Naive thymus-derived CD8-positive, alpha-beta T cell (primary cell): ENCODE results near the gene PNMA6E. TPM values are rescaled to one million over a fixed set of nuclear protein-coding genes. Genes with fewer than 3 reads are reported as not detected.
A peak's percentile ranks its signal among the peaks of the same experiment; 100 is the strongest.

Experiments used
- ATAC-seq, 2 donors: fragments of 150-1000 bp; cut with Tn5 transposase in 1 of 2; sonication (Bioruptor Pico), chemical (Tn5 transposase) in 1 of 2; 1 replicate in 1 of 2; 2 replicates in 1 of 2; pipeline ENCODE4 v1.10.0; 2021; ENCODE audit warnings: mild to moderate bottlenecking in 2 of 2, moderate library complexity in 2 of 2
- POLR2A ChIA-PET: fragments of 350-600 bp; sonication (Branson Sonifier 250); formaldehyde crosslinking; loops from one replicate; lab custom pipeline; 2021; ENCODE audit warnings: antibody characterized with exemption; lab: Charles Lee
- DNase-seq, 10 donors: peaks; one replicate each; pipeline versions ENCODE4 v3.0.0 to v3.0.0-alpha.2; 2020 to 2022
- H3K27ac Mint-ChIP-seq, 10 donors: one replicate each; pipeline ENCODE4 v1.8.0; 2020 to 2022; ENCODE audit warnings: mild to moderate bottlenecking in 10 of 10, mixed read lengths in 10 of 10, moderate library complexity in 4 of 10, inconsistent platforms in 1 of 10
- H3K27me3 Mint-ChIP-seq, 5 donors: one replicate each; pipeline ENCODE4 v1.8.0; 2021 to 2022; ENCODE audit warnings: mixed read lengths in 5 of 5
- H3K36me3 Mint-ChIP-seq, 3 donors: one replicate each; pipeline ENCODE4 v1.8.0; 2020 to 2022; ENCODE audit warnings: mixed read lengths in 3 of 3, mild to moderate bottlenecking in 2 of 3, inconsistent platforms in 1 of 3
- H3K4me1 Mint-ChIP-seq, 4 donors: one replicate each; pipeline ENCODE4 v1.8.0; 2021 to 2022; ENCODE audit warnings: mixed read lengths in 4 of 4
- H3K4me3 Mint-ChIP-seq, 10 donors: one replicate each; pipeline ENCODE4 v1.8.0; 2020 to 2022; ENCODE audit warnings: mild to moderate bottlenecking in 10 of 10, mixed read lengths in 10 of 10, moderate library complexity in 6 of 10, inconsistent platforms in 1 of 10
- H3K9me3 Mint-ChIP-seq, 9 donors: one replicate each; pipeline ENCODE4 v1.8.0; 2020 to 2022; ENCODE audit warnings: mixed read lengths in 9 of 9, mild to moderate bottlenecking in 3 of 9, inconsistent platforms in 1 of 9, moderate library complexity in 1 of 9
- polyA plus RNA-seq, 3 donors: library from polyadenylated mRNA; unstranded; fragments of 300-500 nt; fragmentation: Illumina TruSeq; gene quantifications; one replicate each; pipeline ENCODE4 v1.2.3, GENCODE V29; 2021
- total RNA-seq, 8 experiments: library from RNA in 2 of 8; stranded (reverse) in 2 of 8; gene quantifications; one replicate each; pipeline ENCODE4 v1.2.3 and lab custom pipeline; 2021 to 2026

Gene PNMA6E
- total RNA-seq, result not detected
- not detected for polyA plus RNA-seq
- 0 to 0.15 (median 0) reads per million in 6 experiments for total RNA-seq (lab: John Stamatoyannopoulos, UW)

DNA sequence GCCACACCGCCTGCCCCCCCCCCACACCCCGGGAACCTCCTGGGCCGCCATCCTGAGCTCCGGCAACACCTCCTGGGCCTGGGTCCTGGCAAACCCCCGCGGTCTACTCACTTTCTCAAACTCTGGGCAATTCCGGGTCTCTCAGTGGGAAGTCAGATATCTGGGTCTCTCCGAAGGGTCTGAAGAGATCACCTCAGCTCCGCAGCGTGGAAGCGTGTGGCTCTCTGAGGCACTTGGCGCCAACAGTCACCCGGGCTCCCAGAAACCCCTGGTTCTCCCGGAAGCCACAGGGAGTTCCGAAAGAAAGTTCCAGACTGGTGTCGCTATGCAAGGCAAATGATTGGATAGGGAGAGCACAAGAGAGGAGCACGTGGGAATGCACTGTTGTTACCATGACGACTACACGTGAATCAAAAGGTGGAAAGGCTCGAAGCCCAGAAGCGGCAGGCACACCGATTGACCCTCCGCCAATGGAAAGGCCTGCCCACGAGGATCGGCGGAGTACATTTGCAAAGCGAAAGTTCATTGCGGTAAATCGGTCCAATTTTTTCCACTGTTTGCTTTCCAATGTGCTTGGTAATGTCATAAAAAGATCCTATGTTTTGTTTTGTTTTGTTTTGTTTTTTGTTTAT is at the start of gene PNMA6E:
Gene PNMA6E (minus strand): TSS at position 218 of the 632 bp plus-strand sequence. CDS start 2,501 bp downstream, outside the sequence.
- H3K4me3 Mint-ChIP-seq, result no peak within 1 kb of the TSS
- no peaks in the 10 kb centered on the region for H3K36me3 Mint-ChIP-seq
- H3K27me3 Mint-ChIP-seq, result no peaks in the 10 kb centered on the region
- DNase-seq, result no peak
- no peaks in the 10 kb centered on the region for H3K9me3 Mint-ChIP-seq
- POLR2A ChIA-PET, result no interaction called here
- ATAC-seq, result no peak
- peak within 1 kb of the TSS in 1 of 10 donors; percentile 43 for H3K27ac Mint-ChIP-seq
- no peaks in the 10 kb centered on the region for H3K4me1 Mint-ChIP-seq

DNA sequence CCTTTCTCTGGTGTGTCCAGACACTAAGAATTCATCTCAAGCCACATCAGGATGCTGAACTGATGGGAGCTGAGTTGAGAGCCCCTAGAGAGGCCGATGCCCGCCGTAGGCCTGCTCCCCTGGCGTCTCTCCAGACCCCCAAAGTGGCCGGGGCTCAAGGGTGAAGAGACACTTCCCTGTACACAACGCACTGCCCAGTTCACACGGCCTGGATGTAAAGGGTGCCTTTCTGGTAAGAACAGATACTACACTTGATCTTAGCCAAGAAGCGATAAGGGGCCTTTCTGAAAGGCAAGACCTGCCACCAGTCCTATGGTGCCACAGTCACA is 49.8 kb upstream of the PNMA6E start:
- Mint-ChIP-seq H3K9me3 (no peaks in the 10 kb centered on the region), H3K4me3 (no peak overlapping the region), H3K36me3 (peaks cover 0 to 33% (median 0%) of the 10 kb centered on the region in 3 donors)

DNA sequence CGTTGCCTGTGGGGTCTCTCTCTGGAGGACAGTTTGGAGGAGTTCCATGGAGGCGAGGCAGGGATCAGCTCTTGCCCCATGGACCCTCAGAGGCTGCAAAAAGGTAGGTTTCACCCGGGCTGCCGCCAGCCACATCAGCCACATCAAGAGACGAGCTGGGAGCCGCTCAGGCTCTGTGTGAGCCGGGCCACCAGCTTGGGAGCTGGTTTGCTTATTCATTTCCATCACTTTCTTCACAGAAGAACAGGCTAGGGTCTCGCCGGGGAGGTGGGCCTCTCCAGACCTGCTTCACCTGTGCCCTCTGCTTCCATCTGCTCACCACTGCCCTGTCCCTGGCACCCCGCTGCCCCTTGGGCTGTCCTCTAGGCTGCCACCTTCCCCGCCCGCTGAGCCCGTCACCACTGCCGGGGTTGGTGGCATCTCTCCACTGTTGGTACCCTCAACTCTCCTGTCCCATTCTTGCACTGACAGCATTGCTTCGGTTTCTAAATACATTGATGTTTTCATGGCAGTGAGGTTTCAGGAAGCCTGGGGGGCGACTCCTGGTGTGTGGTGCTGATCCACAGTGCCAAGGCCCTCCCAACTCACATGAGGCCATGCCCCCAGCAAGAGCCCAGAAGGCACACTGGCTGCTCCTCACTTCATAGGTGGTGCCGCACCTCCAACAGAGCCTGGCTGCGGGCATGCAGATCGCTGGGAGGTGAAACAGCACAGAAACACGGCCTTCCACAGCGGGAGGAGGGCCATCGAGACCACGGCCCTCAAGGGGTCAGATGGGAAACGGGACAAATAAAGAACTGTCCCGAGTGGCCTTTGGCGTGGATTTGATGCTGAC is 49.2 kb upstream of the PNMA6E start:
- H3K36me3 Mint-ChIP-seq, result peaks cover 0 to 33% (median 0%) of the 10 kb centered on the region in 3 donors
- no peaks in the 10 kb centered on the region for H3K4me1 Mint-ChIP-seq
- no peak overlapping the region for H3K4me3 Mint-ChIP-seq
- POLR2A ChIA-PET, result no interaction called here
- ATAC-seq (no peak), DNase-seq (no peak)
- peak overlapping the region in 1 of 10 donors; percentile 29 for H3K27ac Mint-ChIP-seq
- no peaks in the 10 kb centered on the region for H3K27me3 Mint-ChIP-seq
- H3K9me3 Mint-ChIP-seq, result no peaks in the 10 kb centered on the region

More for the DNA sequence above, 49.8 kb upstream of the PNMA6E start:
- Mint-ChIP-seq H3K27ac (peak overlapping the region in 1 of 10 donors; percentile 25), H3K4me1 (no peaks in the 10 kb centered on the region), H3K27me3 (no peaks in the 10 kb centered on the region)
- no peak for ATAC-seq
- no peak for DNase-seq
- POLR2A ChIA-PET, result no interaction called here

GRCh38 chrX:153449368-153450113 is 48.4 kb upstream of the PNMA6E start:
- H3K4me1 Mint-ChIP-seq, result no peaks in the 10 kb centered on the region
- ATAC-seq (no peak), DNase-seq (no peak)
- H3K9me3 Mint-ChIP-seq, result no peaks in the 10 kb centered on the region
- H3K27me3 Mint-ChIP-seq, result no peaks in the 10 kb centered on the region
- H3K36me3 Mint-ChIP-seq, result peaks cover 0 to 33% (median 0%) of the 10 kb centered on the region in 3 donors
- H3K27ac Mint-ChIP-seq, result peak overlapping the region in 2 of 10 donors; percentile 21 to 63
- H3K4me3 Mint-ChIP-seq, result no peak overlapping the region
- POLR2A ChIA-PET, result no interaction called here

DNA sequence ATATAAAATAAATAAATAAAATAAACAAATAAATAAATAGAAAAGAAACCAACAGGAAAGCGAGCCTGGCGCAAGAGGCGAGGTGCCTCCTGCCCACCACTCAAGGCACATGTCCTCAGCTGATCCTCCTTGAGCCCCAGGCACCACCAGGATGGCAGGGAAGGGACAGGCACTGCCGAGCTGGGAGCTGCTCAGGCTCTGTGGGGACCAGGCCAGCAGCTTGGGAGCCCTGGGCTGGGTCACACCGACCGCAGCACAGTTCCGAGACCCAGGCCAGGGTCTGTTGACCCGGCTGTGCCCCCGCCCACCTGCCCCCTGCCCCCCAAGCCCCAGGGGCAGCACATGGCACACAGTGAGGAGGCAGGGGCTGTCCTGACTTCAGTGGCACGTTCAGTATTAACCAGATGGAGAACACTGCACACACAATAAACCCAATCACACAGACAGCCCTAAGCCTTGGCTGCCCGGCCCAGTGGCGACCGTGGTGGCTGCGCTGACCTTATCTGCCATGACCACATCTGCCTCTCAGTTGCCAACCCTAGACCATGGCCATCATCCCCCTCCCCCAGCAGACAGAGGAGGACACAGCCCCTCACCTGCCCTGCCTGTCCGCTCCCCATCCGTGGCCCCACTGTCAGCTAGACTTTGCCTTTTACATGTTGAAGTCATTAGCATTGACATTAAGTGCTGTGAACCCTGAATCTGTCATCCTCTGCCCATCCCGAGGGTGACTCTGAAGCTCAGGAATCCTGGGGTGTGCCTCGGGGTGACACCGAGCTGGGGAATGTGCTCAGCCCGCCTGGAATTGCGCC is 47.6 kb upstream of the PNMA6E start:
- Mint-ChIP-seq H3K27me3 (no peaks in the 10 kb centered on the region), H3K36me3 (peaks cover 0 to 29% (median 0%) of the 10 kb centered on the region in 3 donors), H3K4me3 (no peak overlapping the region), H3K27ac (peak overlapping the region in 1 of 10 donors; percentile 21), H3K4me1 (no peaks in the 10 kb centered on the region), H3K9me3 (no peaks in the 10 kb centered on the region)
- DNase-seq, result no peak
- POLR2A ChIA-PET, result no interaction called here
- no peak for ATAC-seq

DNA sequence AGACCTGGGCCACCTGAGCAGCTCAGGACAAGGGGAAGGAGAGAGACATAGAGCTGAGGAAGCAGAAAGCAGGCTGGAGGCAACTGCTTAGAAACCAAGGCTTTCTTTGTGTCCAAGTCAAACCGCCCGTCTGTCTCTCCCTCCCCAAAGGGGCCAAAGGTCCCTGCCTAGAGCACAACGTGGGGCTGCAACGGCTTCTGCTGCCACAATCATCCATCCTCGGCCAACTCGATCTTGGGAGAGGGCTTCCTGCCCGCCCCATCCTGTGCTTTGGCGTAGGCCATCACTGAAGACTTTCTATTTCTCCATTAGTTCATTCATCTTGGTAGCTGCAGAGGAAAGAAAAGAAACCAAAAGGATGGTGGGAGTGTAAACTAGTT is 46.4 kb upstream of the PNMA6E start:
- H3K27ac Mint-ChIP-seq, result peak overlapping the region in 3 of 10 donors; percentile 53 to 76 (median 74)
- H3K4me1 Mint-ChIP-seq, result no peaks in the 10 kb centered on the region
- POLR2A ChIA-PET, result no interaction called here
- H3K27me3 Mint-ChIP-seq, result no peaks in the 10 kb centered on the region
- peaks cover 0 to 21% (median 0%) of the 10 kb centered on the region in 3 donors for H3K36me3 Mint-ChIP-seq
- no peak overlapping the region for H3K4me3 Mint-ChIP-seq
- H3K9me3 Mint-ChIP-seq, result no peaks in the 10 kb centered on the region
- DNase-seq (no peak), ATAC-seq (no peak)

DNA sequence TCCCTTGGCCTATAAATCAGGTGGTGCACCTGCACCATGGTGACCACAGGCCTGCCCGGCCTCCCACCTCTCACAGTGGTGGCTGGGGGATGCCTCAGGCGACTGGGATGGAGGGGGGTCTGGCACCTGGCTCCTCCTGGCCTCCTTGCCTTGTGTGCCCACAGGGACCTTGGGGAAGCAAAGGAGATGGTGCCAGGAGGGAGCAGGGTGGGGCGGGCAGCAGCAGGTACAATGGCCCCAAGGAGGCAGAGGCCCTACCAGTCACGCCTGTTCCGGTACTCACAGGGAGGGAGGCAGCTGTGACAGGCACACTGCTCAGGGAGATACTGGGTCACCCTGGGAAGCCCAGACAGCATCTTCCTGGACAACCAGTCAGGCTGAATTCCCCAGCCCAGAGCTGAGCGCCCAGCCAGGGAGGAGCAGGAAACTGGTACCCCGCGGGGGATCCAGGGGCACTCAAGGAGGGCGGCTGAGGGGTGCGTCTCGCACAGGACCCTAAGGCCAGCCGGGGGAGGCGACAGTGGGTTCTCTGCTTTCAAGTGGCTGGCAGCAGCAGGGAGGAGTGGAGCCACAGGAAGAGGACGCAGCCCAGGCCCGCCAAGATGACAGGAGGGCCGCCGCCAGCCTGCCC is 45.9 kb upstream of the PNMA6E start:
- Mint-ChIP-seq H3K27me3 (no peaks in the 10 kb centered on the region), H3K27ac (no peak overlapping the region), H3K4me3 (no peak overlapping the region), H3K9me3 (no peaks in the 10 kb centered on the region), H3K36me3 (peaks cover 0 to 18% (median 0%) of the 10 kb centered on the region in 3 donors), H3K4me1 (no peaks in the 10 kb centered on the region)
- ATAC-seq (no peak), DNase-seq (no peak)
- POLR2A ChIA-PET, result no interaction called here

DNA sequence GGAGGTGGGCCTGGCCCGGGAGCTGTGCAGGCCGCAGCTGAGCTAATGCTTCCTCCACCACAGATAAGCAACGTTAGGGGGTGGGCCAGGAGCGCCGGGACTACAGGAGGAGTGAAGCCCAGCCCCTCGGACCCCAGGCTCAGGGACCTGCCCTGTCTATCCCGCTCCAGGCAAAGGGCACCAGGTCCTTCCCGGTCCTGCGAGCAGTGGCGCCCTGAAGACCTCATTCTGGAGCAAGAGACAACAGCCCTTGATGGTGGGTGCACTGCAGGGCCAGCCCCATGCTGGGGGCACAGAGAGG is 45.4 kb upstream of the PNMA6E start:
- H3K36me3 Mint-ChIP-seq, result peaks cover 0 to 18% (median 0%) of the 10 kb centered on the region in 3 donors
- no peaks in the 10 kb centered on the region for H3K27me3 Mint-ChIP-seq
- H3K9me3 Mint-ChIP-seq, result no peaks in the 10 kb centered on the region
- POLR2A ChIA-PET, result no interaction called here
- DNase-seq, result no peak
- H3K27ac Mint-ChIP-seq, result no peak overlapping the region
- no peaks in the 10 kb centered on the region for H3K4me1 Mint-ChIP-seq
- no peak for ATAC-seq
- H3K4me3 Mint-ChIP-seq, result no peak overlapping the region

DNA sequence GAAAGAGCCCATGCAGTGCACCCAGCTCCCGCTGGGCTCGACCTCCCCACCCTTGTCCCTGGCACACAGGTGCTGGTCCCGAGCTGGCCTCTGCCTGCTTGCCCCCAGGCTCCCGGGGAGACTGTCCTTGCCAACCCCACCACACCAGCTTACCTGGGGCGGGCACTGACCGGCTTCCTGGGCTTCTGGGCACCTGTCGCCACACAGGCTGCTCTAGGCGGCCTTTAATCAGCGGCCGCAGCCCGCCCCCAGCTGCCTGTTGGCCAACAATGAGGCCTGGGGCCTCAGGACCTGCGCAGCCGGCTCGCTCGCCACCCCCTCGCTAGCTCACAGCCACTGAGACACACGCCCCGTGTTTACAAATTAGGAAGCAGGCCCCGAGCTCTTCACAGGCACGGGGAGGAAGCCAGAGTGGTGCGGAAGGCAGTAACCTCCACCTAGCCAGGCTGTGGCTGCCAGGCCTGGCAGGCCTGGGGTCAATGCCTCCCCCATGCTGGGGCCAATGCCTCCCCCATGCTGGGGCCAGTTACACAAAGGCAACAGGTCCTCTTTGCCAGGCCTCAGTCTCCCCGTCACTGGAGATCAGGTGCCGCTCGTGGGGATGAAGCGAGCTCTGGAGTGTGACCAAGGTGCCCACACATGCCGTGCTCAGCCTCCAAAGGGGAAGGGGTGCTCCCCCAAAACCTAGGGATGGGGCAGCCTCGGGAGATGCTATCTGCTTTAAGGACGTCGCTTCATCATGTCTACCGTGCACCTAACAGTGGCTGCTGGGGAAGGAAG is 44.9 kb upstream of the PNMA6E start, which contains the start of gene TREX2:
Gene TREX2 (minus strand): TSS at position 201 of the 780 bp plus-strand sequence. CDS start 626 bp downstream, outside the sequence.
- no peaks in the 10 kb centered on the region for H3K9me3 Mint-ChIP-seq
- no peak for ATAC-seq
- H3K4me1 Mint-ChIP-seq, result no peaks in the 10 kb centered on the region
- no peak for DNase-seq
- H3K27ac Mint-ChIP-seq, result no peak within 1 kb of the TSS
- POLR2A ChIA-PET, result no interaction called here
- no peak within 1 kb of the TSS for H3K4me3 Mint-ChIP-seq
- H3K27me3 Mint-ChIP-seq, result no peaks in the 10 kb centered on the region
- H3K36me3 Mint-ChIP-seq, result peaks cover 0 to 12% (median 0%) of the 10 kb centered on the region in 3 donors

GRCh38 chrX:153445106-153445855 is 44.1 kb upstream of the PNMA6E start:
- Mint-ChIP-seq H3K36me3 (peaks cover 0 to 6% (median 0%) of the 10 kb centered on the region in 3 donors), H3K27me3 (no peaks in the 10 kb centered on the region), H3K4me3 (no peak overlapping the region), H3K27ac (no peak overlapping the region), H3K4me1 (no peaks in the 10 kb centered on the region), H3K9me3 (no peaks in the 10 kb centered on the region)
- no peak for ATAC-seq
- DNase-seq, result no peak
- POLR2A ChIA-PET, result no interaction called here
